PC-3 (cell line): Measurements from ENCODE around the gene PLIN3. TPM values are rescaled to one million over a fixed set of nuclear protein-coding genes. Genes with fewer than 3 reads are reported as not detected.

ENCODE experiments used
- ATAC-seq: fragments of 200-7000 bp; cut with Tn5 transposase; 2 replicates; pipeline ENCODE4 v1.9.1; 2020; ENCODE audit warnings: mild to moderate bottlenecking, moderate library complexity
- BruUV-seq: library from RNA; stranded (reverse); fragments of 400-500 nt; replicated peaks from 2 replicates; lab custom pipeline; 2021; lab: Mats Ljungman, UMichigan
- CTCF ChIA-PET: fragments of 300-600 bp; sonication (Branson Sonifier 250); formaldehyde crosslinking; loops from one replicate; lab custom pipeline; 2022; ENCODE audit warnings: antibody characterized with exemption; lab: Charles Lee
- POLR2A ChIA-PET: fragments of 300-600 bp; sonication (Branson Sonifier 250); formaldehyde crosslinking; loops from one replicate; lab custom pipeline; 2022; ENCODE audit warnings: antibody characterized with exemption; ENCODE audit not compliant: unreplicated experiment; lab: Charles Lee
- DNase-seq: peaks from one replicate; pipeline ENCODE4 v3.0.0-alpha.2; 2015
- H2AFZ ChIP-seq: fragments of 300-600 bp; sonication (generic); 2 replicates; pipeline ENCODE4 v1.6.0; 2016; ENCODE audit warnings: antibody characterized with exemption, low read length
- H3F3A ChIP-seq: fragments of 300-600 bp; sonication (generic); one replicate; pipeline ENCODE4 v1.6.0; 2017; ENCODE audit warnings: antibody characterized with exemption, low read length, control low read depth, mild to moderate bottlenecking; ENCODE audit not compliant: unreplicated experiment
- H3K27ac ChIP-seq: fragments of 300-600 bp; sonication (generic); 2 replicates; pipeline ENCODE4 v1.5.1; 2016; ENCODE audit warnings: mild to moderate bottlenecking, low read length
- H3K27me3 ChIP-seq: fragments of 300-600 bp; sonication (generic); 2 replicates; pipeline ENCODE4 v1.6.1; 2016; ENCODE audit warnings: low read length, mixed read lengths
- H3K36me3 ChIP-seq: fragments of 300-600 bp; sonication (generic); 2 replicates; pipeline ENCODE4 v1.6.1; 2016; ENCODE audit warnings: low read depth, mixed run types, low read length, mixed read lengths
- H3K4me1 ChIP-seq: fragments of 300-600 bp; sonication (generic); 2 replicates; pipeline ENCODE4 v1.5.1; 2016; ENCODE audit warnings: low read length; ENCODE audit not compliant: insufficient read depth
- H3K4me2 ChIP-seq: fragments of 300-600 bp; sonication (generic); 2 replicates; pipeline ENCODE4 v1.6.0; 2016; ENCODE audit warnings: low read length
- H3K4me3 ChIP-seq: fragments of 300-600 bp; sonication (generic); 2 replicates; pipeline ENCODE4 v1.5.1; 2016; ENCODE audit warnings: mild to moderate bottlenecking, low read length, mixed read lengths
- H3K79me2 ChIP-seq: fragments of 300-600 bp; sonication (generic); 2 replicates; pipeline ENCODE4 v1.6.1; 2017; ENCODE audit warnings: low read length, mixed read lengths
- H3K9ac ChIP-seq: fragments of 300-600 bp; sonication (generic); 2 replicates; pipeline ENCODE4 v1.6.0; 2016; ENCODE audit warnings: mild to moderate bottlenecking, low read length
- H3K9me2 ChIP-seq: fragments of 300-600 bp; sonication (generic); replicated peaks from 2 replicates; pipeline ENCODE4 v1.6.1; 2016; ENCODE audit warnings: mixed run types, low read length, mixed read lengths
- H3K9me3 ChIP-seq: fragments of 300-600 bp; sonication (generic); 2 replicates; pipeline ENCODE4 v1.6.1; 2016; ENCODE audit warnings: low read length, mixed read lengths
- H4K20me1 ChIP-seq: fragments of 300-600 bp; sonication (generic); 2 replicates; pipeline ENCODE4 v1.6.1; 2016; ENCODE audit warnings: low read length, mixed read lengths
- CTCF ChIP-seq: fragments of 300-600 bp; sonication (generic); conservative IDR thresholded peaks from 2 replicates; pipeline ENCODE4 v1.5.1; 2017; ENCODE audit warnings: antibody characterized with exemption, low read depth, mild to moderate bottlenecking, low read length
- EZH2 ChIP-seq: fragments of 300-600 bp; sonication (generic); IDR thresholded peaks from one replicate; pipeline ENCODE4 v1.6.1; 2017; ENCODE audit warnings: antibody characterized with exemption, mild to moderate bottlenecking, low read length; ENCODE audit not compliant: unreplicated experiment
- EZH2phosphoT487 ChIP-seq: fragments of 300-600 bp; sonication (generic); IDR thresholded peaks from 2 replicates; pipeline ENCODE4 v1.6.1; 2018; ENCODE audit warnings: mild to moderate bottlenecking, antibody characterized with exemption, low read length, borderline replicate concordance
- intact Hi-C: fragments of 100-400 bp; cut with micrococcal nuclease; formaldehyde crosslinking; loops from 2 replicates; pipeline ENCODE4 v1.9.0; 2023
- total RNA-seq: library from RNA; depleted of rRNA; stranded (reverse); fragments of >200 nt; gene quantifications from 2 replicates; pipeline ENCODE4 v1.2.3, GENCODE V29; 2014

Gene PLIN3
- total RNA-seq, 1 experiment from 2014 or later: 136 TPM

GRCh38 chr19:4801085-4801619 lies 66.3 kb downstream of the PLIN3 start:
- H3K79me2 ChIP-seq: peaks cover 14% of the 10 kb centered on the region
- DNase-seq (no peak), ATAC-seq (no peak)
- TF ChIP-seq EZH2: no peak
- no peak for TF ChIP-seq CTCF
- TF ChIP-seq EZH2phosphoT487: no peak
- no peak overlapping the region for H2AFZ ChIP-seq
- no peak overlapping the region for H3K9ac ChIP-seq
- H3K9me2 ChIP-seq: no peaks in the 10 kb centered on the region
- H3K9me3 ChIP-seq: no peaks in the 10 kb centered on the region
- H3K36me3 ChIP-seq: peaks cover 8% of the 10 kb centered on the region; the same call in 1 of the 2 replicates
- H3K4me2 ChIP-seq: peak overlapping the region; percentile 74
- H3K4me1 ChIP-seq: peaks cover 14% of the 10 kb centered on the region
- no peaks in the 10 kb centered on the region for H3K27me3 ChIP-seq
- BruUV-seq: no TSS peak
- CTCF ChIA-PET: no interaction called here
- intact Hi-C loops: no loop called here
- H3K27ac ChIP-seq: no peak overlapping the region
- no peak overlapping the region for H3K4me3 ChIP-seq
- POLR2A ChIA-PET: interaction anchor here (0.7 kb wide), 1 partner anchor 10 kb away, joined by 7 read pairs; no protein-coding TSS in a partner anchor
- H4K20me1 ChIP-seq: 0 out of 2 replicates have a peak, but pooled peaks cover 5% of the 10 kb centered on the region
- peaks cover 3% of the 10 kb centered on the region for H3F3A ChIP-seq

- H3K4me3 ChIP-seq: peak overlapping the region; percentile 47
Observed at GRCh38 chr19:4800591-4801081, 66.8 kb downstream of the PLIN3 start.

More at GRCh38 chr19:4800591-4801081, 66.8 kb downstream of the PLIN3 start:
- Histone ChIP-seq H3K9ac (no peak overlapping the region), H3F3A (peaks cover 3% of the 10 kb centered on the region), H3K4me1 (peaks cover 16% of the 10 kb centered on the region), H3K9me2 (no peaks in the 10 kb centered on the region), H3K27ac (peak overlapping the region; percentile 42), H3K4me2 (peak overlapping the region; percentile 74), H3K79me2 (peaks cover 19% of the 10 kb centered on the region), H3K27me3 (no peaks in the 10 kb centered on the region), H3K9me3 (no peaks in the 10 kb centered on the region), H3K36me3 (peaks cover 8% of the 10 kb centered on the region; the same call in 1 of the 2 replicates), H4K20me1 (0 out of 2 replicates have a peak, but pooled peaks cover 10% of the 10 kb centered on the region), H2AFZ (peak overlapping the region; percentile 45; the same call in 1 of the 2 replicates)
- intact Hi-C loops: no loop called here
- peak; percentile 95 for DNase-seq
- ChIA-PET POLR2A (no interaction called here), CTCF (interaction anchor here (0.5 kb wide), 1 partner anchor 264 kb away, joined by 3 read pairs; no protein-coding TSS in a partner anchor)
- TF ChIP-seq EZH2 (no peak), EZH2phosphoT487 (no peak), CTCF (no peak)
- peak; percentile 58 for ATAC-seq
- no TSS peak for BruUV-seq
